Measurements from ENCODE around the gene KRT3. TPM values are rescaled to one million over a fixed set of nuclear protein-coding genes. Genes with fewer than 3 reads are reported as not detected.
"Not testable (repeated sequence)": the region's sequence is repeated elsewhere in the genome, so short reads cannot be mapped to it uniquely, and the experiment has no call there.

Gene KRT3
- total RNA-seq, 1 donor from 2014 or later: not detected

DNA sequence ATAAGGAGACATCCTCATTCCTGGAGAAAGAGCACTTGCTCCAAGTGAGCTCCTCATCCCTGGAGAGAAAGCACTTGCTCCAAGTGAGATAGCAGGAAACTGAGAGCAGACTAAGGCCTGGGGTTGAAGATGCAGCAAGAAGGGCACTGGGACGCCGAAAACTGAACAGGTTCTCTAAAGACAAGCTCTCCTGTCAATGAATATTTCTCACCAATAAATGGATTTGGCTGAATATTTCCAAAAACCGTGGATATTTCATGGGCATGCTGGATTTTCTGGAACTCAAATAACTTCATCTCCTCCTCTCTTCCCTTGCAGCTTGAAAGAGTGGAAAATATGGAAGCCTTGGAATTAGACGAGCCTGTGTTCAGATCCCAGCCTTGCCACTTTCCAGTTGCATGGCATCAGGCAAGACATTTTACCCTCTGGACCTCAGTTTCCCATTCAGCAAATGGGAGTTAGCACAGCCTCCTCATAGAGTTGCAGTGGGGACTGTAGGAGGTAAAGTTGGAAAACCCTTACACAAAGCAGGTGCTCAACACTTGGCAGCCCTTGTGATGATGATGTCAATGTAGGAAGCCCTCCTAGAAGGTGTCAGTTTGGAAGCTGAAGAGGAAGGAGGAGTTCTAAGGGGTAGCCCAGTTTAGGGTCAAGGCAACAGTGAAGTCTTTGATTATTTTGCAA, 14.4 kb downstream of the KRT3 start:
- DNase-seq (ENCODE audit: low read depth in 2 of 2): no peak

DNA sequence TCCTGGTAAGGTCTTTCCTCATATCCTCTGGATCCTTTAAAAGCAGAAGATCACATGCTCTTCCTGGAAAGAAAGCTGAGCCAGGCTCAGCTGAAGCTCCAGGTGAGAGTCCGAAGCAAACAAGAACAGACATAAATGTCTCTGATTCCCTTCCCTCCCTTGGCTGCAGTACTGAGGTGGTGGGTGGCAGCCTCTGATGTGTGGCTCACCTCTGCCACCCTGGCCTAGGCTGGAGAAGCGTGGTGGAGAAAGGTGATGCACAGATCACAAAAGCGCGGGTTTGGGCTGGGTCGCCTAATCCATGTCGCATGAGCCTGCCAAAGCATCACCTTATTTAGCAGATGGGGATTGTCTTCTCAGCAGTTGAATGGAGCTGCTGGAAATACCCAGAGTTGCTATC, 16.0 kb downstream of the KRT3 start:
- no peak for DNase-seq (ENCODE audit: low read depth in 2 of 2)

DNA sequence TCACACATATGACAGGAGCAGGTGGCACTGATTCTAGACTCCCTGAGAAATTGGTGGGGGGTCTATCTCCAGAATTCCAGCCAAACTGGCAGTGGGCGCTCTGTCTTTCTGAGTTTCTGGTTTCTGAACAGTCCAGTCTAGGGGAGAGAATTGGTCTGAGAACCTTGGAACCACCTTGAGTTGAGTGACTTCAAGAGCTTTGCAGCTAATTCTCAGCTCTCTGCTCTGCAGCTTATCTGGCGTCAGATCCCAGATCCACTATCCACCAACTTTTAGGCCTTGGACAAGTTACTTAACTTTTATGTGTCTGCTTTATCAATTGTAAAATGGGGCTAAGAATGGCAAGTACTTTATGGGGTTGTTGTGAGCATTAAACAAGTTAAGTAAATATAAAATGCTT, 17.1 kb downstream of the KRT3 start:
- no peak for DNase-seq (ENCODE audit: low read depth in 2 of 2)

DNA sequence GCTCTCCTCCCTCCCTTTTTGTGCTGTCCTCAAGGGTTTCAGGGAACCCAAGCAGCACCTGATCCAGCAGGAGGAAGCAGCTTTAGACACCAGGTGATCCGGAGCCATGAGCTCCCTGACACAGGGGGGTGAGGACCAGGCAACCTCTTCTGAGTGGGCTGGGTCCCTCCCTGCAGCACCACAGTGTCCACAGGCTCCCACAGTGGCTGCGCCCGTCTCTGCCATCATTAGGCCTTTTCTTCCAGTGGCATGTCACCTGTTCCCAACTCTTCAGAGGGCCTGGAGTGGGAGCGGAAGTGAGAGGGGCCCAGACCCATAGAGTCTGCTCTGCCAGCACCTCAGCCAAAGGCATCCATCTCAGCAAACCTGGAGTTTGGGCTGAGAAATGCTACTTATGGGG, 18.4 kb downstream of the KRT3 start:
- DNase-seq (ENCODE audit: low read depth in 2 of 2): no peak

DNA sequence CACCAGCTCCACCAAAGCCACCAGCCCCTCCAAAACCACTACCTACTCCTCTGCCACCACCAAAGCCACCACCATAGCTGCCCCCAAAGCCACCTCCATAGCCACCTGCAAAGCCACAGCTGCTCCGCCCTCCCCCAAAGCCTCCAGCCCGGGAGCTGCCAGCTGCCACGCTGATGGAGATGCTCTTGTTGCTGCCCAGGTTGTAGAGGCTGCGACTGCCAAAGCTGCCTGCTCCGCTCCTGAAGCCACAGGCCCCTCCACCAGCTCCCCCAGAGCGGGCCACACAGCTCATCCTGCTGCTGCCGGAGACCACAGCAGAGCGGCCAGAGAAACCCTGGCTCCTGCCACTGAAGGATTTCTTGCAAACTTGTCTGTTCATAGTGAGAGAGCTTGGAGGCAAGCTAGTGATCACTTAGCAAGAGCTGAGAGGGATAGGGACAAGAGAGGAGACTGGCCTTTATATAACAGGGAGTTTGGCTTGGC, 19.0 kb downstream of the KRT3 start, which contains the start of gene KRT76:
TSS of gene KRT76 (minus strand) at position 433 of the 483 bp plus-strand sequence. CDS start at position 379, 54 bp downstream.
- DNase-seq (ENCODE audit: low read depth in 2 of 2): no peak

DNA sequence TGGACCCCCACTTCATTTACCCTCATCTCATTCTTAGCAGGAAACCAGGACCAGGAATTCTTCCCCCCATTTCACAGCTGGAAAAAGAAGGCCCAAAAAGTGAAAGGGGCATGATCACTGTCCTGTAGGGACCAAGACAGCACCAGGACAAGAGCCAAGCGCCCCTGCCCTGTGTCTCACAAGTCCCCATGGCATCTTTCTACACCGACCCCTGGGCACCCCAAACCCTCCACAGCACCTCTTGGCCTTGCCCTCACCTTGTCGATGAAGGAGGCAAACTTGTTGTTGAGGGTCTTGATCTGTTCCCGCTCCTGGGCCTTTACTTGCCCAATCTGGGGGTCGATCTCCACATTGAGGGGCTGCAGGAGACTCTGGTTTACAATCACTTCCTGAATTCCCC, 19.5 kb downstream of the KRT3 start:
- DNase-seq (ENCODE audit: low read depth in 2 of 2): no peak

DNA sequence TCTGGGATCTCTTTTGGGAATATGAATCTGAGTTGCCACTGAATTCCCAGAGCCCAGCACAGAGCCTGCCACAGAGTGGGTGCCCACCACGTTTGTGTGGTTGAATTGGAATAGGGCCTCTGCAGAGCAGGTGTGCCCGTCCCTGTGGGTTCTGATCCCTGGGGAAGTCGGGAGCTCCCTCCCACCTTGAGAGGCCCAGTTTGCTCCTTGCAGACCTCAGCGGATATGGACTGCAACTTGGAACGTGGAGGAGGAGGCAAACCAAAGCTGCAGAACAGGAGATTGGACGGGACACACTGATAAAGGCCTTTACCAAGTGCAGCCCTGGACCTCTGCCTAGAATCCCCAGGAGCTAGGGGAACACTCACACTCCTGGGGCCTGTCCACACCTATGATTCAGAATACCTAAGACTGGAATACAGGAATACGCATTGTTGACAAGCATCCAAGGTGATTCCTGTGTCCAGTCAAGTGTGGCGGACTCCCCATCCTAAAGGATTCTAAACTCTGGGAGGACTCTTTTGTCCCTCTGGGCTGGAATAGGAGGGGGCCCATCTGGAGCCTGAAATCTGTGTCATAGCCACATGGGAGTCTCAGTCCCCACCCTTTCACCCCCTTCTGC, 21.2 kb downstream of the KRT3 start:
- DNase-seq (ENCODE audit: low read depth in 2 of 2): no peak

DNA sequence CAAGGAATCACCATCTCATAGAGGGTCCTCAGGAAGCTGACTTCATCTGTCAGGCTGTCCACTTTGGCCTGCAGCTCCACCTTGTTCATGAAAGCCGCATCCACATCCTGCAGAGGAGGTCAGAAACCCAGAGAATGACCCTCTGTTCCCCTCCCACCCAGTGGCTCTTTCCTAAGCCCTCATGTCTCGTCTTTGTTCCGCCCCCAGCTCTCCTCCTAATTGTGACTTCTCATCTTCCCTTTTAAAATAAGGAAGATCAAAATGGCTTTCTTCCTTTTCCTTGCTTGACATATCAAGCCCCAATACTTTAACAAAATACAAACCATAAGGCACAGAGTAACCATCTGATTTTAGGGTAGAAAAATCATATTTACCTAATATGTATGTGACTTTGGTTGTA, 23.1 kb downstream of the KRT3 start:
- no peak for DNase-seq (ENCODE audit: low read depth in 2 of 2)

DNA sequence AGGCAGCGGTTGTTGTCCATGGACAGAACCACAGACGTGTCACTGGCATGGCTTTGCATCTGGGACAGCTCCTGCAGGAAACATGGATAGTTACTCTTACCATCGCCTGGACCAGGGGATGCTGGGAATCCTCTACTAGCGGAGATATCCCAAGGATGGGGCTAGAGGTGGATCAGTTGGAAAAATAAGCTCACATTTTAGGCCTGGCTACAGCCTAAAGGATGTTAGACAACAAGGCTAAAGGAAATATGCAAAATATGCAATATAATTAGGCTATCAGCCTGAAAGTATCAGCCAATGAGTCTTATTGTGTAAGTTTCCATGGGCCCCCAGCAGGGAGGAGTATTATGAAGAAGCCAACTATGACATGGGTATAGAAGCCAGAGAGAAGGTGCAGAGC, 23.7 kb downstream of the KRT3 start:
- no peak for DNase-seq (ENCODE audit: low read depth in 2 of 2)

DNA sequence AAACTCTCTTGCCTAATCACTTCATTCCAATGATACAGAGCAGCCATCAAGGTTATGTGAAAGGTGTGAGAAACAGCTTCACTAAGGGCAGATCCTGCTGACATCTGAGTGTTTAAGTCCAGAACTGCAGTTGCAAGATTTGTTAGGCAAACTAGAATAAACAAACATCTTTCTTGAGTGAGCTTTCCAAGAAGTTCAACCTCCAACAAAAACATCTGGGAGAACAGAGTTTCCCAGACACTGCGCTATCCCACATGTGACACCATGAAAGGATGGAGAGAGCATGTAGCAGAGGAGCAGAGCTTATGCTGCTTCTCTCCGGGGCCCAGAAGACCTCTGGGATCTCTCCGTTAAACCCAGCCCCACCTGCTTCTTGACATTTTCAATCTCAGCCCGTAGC, 24.4 kb downstream of the KRT3 start:
- no peak for DNase-seq (ENCODE audit: low read depth in 2 of 2)

DNA sequence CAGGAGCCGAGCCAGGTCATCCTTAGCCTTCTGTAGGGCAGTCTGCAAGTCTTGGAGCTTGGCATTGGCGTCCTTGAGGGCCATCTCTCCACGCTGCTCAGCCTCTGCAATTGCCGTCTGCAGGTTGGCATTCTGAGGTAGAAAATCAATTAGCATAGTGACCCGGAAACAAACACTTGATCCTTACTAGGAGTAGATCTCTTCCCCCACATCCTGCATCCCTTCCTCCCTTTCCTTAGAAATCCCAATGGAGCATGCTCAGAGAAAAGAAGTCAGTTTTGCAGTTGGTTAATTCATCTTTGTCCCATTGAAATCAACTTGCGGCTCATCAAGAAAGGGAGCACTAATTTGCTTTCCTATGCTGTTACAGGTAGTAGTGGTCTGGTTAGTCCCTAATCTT, 24.8 kb downstream of the KRT3 start:
- no peak for DNase-seq (ENCODE audit: low read depth in 2 of 2)

DNA sequence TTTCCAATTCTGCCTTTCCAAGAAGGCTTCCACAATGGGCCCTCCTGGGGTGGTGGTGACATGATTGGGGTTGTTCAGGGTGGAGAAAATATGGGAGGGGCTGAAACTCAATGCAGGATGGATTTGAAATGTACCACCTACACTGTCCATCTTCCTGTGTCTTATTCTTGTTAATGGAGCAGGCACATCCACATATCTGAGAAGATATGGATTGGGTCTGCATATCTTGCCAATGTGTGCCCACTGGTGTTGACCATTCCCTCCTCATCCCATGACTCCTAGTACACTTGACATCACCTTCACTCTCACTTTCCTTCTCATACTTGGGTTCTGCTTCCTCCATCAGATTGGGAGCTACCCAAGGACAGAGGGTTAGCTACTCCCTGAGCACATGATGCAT, 26.0 kb downstream of the KRT3 start:
- no peak for DNase-seq (ENCODE audit: low read depth in 2 of 2)

DNA sequence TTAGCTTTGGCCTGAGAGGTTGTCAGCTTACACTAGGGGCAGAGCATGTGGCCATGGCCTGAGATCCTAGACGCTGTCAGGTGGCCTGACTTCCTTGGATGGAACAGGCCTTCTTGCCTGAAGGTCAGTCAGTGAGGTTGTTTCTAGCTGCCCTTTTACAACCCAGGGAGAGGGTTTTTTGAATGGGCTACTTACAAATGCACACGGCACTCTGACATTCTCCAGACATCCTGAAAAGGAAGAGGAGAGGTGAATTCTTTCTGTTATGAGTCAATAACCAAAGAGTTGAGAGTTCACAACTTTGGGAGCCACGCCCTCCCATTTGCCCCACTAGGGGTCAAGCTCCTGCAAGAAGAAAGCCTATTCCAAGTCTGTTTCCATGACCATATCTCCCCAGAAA, 26.6 kb downstream of the KRT3 start:
- no peak for DNase-seq (ENCODE audit: low read depth in 2 of 2)

DNA sequence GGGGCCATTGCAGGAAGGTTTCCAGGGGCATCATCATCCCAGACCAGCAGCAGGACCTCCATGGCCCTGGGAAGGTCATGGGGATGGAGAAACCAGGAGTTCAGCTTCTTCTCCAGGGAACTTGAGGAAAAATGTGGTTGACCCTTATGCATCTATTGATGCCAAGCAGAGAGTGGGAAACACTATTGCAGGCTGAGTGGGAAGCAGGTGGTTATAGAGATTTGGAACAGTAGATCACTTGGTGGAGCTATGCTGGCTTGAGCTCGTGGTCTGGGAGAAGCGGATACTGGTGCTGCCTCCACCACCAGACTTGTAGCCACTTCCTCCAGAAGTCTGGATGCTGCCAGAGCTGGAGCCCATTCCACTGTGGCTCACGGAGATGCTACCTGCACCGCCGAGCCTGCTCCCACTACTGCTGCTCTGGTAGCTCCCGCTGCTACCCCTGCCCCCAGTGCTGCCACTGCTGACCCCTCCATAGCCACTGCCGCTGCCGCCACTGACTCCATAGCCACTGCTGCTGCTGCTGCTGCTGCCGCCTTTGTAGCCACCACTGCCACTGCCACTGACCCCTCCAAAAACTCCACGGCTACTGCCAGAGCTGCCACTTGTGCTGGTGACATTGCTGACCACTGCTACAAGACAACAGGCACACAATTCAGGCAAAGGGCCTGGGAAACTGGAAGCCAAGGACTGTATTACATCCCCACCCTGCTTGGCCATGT, 27.3 kb downstream of the KRT3 start:
- DNase-seq (ENCODE audit: low read depth in 2 of 2): no peak

DNA sequence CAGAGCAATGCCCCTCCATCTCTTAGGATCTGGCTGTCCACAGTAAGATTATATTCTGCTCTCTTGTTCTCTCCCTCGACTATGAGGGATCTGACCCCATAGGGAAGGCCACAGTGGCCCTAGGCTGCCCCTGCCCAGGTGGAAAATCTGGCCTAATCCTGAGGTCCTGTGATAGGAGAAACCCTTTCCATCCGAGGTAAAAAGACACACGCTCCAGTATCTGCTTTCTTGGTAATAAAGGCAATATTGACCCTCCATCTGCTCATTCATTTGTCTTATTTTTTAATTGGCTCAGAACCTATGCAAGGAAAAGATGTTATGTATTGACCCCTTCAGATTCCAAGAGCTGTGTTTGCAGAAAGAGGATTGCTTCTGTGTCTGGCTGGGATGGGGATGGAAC, 28.5 kb downstream of the KRT3 start:
- no peak for DNase-seq (ENCODE audit: low read depth in 2 of 2)

DNA sequence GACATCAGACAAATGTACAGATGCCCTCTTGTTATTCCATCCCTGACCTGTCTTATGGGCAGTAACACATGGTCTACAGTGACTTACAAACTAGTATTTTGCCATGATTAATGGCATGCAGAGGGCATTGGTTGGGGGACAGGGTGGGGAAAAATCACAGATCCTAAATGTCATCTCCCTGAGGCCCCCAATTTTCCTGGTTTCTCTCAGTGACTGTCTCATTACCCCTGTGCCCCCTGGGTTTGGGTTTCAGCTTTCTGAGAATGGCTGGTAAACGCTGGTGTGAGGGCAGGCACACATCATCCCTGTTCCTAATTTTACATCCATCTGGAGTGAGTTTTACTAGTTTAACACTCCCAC, 28.9 kb downstream of the KRT3 start:
- no peak for DNase-seq (ENCODE audit: low read depth in 2 of 2)

DNA sequence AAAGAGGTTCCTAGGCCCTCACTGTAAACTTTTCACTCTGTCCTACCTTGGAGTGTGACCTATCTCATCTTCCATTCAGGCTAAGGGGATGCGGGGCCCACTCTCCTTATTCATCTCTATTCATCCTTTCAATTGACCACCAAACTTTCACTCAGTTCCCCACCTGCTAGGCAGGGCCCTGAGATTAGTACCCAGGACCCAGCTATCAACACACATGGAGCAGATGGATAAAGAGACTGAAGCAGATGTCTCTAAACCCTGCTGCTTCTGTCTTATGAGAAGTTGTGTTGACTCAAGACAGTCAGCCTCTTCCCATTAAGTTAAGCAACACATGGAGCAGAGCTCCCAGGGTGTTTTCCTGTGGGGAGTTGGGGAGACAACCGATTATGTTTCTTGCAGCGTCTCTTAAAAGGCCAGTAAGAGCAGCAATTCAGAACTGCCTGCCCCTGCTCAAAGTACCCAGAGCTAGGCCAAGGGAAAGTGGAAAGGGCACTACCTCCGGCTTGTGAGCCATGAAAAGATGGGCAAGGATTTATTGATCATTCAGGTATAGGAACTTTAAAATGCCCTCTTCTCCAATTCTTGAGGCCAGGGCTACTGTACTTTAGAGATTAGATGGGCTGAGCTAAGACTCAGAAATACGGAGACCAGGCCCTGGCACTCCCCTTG, 29.4 kb downstream of the KRT3 start:
- no peak for DNase-seq (ENCODE audit: low read depth in 2 of 2)

DNA sequence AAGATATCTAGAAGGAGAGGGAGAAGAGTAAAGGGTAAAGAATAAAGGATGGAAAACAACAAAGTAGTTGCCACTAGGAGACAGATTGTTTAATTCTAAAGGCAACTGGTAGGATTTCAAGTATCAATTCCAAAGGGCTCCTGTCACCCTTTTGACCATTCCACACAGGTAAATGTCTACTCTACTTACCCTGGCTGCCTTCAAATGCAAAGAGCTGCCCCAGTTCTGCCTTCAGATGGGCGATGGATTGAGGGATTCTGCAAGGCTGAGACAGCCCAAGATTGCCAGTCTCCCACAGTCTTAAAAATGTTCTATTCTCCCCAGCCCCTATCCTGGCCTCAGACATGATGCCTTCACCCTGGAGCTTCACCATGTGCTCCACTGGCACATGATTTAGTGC, 30.2 kb downstream of the KRT3 start:
- no peak for DNase-seq (ENCODE audit: low read depth in 2 of 2)

DNA sequence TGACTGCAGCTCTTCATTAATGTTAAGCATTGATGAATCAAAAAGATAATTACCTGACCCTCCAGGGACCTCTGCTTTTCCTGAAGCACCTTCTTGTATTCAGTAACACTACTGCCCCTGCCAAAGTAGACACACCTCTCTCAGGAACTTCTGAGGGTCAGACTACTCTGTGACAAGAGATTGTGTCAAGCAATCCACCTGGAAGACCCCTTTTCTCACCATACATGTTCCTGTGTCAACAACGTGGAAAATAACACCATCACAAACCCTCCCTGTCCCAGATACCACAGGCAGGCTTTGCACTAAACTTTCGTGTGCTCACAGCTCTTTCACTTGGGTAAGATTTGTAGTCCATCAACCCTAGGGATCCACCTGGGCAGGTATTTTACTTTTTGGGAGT, 31.9 kb downstream of the KRT3 start:
- DNase-seq (ENCODE audit: low read depth in 2 of 2): no peak

DNA sequence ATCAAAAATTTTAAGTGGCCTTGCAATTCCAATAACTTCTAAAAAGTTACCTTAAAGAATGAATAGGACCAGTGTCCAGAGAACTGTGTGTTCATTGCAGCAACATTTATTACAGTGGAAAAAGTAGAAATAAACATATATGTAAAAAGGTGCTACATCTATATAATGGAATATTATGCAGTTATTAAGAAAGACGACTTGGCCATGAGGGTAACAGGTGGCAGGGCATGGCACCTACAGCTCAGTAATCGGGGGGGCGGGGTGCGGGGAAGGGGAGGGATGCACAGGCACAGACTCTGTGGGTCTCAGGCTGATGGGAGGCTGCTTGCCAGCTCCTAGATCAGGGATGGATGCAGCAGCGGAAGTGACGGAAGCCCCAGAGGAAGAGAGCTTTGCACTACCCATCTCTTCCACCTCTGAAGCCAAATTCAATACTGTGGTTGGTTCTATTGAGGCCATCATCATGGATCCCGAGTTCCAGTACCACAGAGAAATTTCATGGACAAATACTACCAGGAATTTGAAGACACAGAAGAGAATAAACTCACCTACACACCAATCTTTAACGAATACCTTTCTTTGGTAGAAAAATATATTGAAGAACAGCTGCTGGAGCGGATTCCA, 32.8 kb downstream of the KRT3 start:
- no peak for DNase-seq (ENCODE audit: low read depth in 2 of 2)

DNA sequence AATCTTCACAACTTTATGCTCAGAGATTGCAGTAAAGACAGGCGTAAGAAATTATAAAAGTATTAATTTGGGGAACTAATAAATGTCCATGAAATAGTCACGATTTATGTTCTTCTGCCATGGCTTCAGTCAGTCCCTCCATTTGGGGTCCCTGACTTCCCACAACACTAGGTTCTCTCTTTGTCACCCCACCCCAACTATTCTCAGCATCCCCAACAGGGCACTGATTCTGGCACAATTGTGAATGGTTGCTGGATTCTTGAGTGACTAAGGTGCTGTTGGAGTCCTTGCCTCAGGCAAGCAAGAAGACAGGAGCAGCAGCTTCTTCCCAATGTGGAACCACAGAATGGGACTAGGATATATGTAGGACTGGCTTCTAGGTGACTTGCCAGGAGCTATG, 34.1 kb downstream of the KRT3 start:
- DNase-seq (ENCODE audit: low read depth in 2 of 2): no peak

DNA sequence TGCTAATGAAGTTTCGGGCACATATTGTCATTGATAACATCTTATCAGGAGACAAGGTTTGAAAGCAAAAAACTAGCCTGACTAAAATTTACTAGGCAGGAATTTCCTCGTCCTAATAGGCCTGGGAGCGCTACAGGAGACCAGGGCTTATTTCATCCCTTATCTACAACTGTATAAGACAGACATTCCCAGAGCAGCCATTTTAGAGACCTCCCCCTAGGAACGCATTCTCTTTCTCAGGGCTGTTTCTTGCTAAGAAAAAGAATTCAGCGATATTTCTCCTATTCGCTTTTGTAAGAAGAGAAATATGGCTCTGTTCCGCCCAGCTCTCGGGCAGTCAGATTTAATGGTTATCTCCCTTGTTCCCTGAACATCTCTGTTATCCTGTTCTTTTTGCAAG, 34.7 kb downstream of the KRT3 start:
- DNase-seq (ENCODE audit: low read depth in 2 of 2): not testable (repeated sequence)
